Activated CD4-positive, CD25-positive, alpha-beta regulatory T cell treated with anti-CD3 and anti-CD28 coated beads, Interleukin-2, amount 50 U/mL, for 24 hours (primary cell): ENCODE results near the gene LYPD5.

Experiments
- ATAC-seq, 2 donors: fragments of 150-1000 bp; cut with Tn5 transposase; one replicate each; pipeline ENCODE4 v1.10.0; 2021; ENCODE audit warnings: mild to moderate bottlenecking in 1 of 2, moderate library complexity in 1 of 2

The LYPD5 gene

GRCh38 chr19:43804432-43804831 lies 2.2 kb upstream of the LYPD5 start:
- no peak for ATAC-seq

- no peak for ATAC-seq
Measured at GRCh38 chr19:43799502-43800142, 2.6 kb downstream of the LYPD5 start.

GRCh38 chr19:43798546-43799409 lies 3.5 kb downstream of the LYPD5 start:
- peak; percentile 81 to 86 for ATAC-seq

- no peak for ATAC-seq
Measured at GRCh38 chr19:43798026-43798545, 4.2 kb downstream of the LYPD5 start.

GRCh38 chr19:43797556-43797955 lies 4.7 kb downstream of the LYPD5 start:
- no peak for ATAC-seq

- ATAC-seq: no peak
Measured at GRCh38 chr19:43797118-43797517, 5.1 kb downstream of the LYPD5 start.

GRCh38 chr19:43790587-43790986 lies 11.7 kb downstream of the LYPD5 start:
- no peak for ATAC-seq

- no peak for ATAC-seq
Measured at GRCh38 chr19:43789029-43789428, 13.2 kb downstream of the LYPD5 start.

GRCh38 chr19:43786665-43787064 lies 15.6 kb downstream of the LYPD5 start:
- no peak for ATAC-seq

- no peak for ATAC-seq
Measured at GRCh38 chr19:43784981-43785808, 17.1 kb downstream of the LYPD5 start.

GRCh38 chr19:43784241-43784980 lies 17.8 kb downstream of the LYPD5 start:
- ATAC-seq: peak; percentile 25 to 29

- no peak for ATAC-seq
Measured at GRCh38 chr19:43783636-43784035, 18.6 kb downstream of the LYPD5 start.

- ATAC-seq: no peak
Measured at GRCh38 chr19:43782689-43783231, 19.5 kb downstream of the LYPD5 start.

GRCh38 chr19:43782311-43782660 lies 20.0 kb downstream of the LYPD5 start:
- ATAC-seq: no peak

GRCh38 chr19:43781630-43782310 lies 20.5 kb downstream of the LYPD5 start:
- ATAC-seq: peak; percentile 35 to 41

- ATAC-seq: peak; percentile 74 to 78
Measured at GRCh38 chr19:43780706-43781525, 21.3 kb downstream of the LYPD5 start, which contains the start of gene KCNN4. Gene KCNN4, minus strand, starts transcription at chr19:43780973. Its CDS starts 112 bp downstream, at chr19:43780861.

GRCh38 chr19:43779820-43780219 lies 22.4 kb downstream of the LYPD5 start:
- no peak for ATAC-seq

- ATAC-seq: no peak
Measured at GRCh38 chr19:43779147-43779819, 23.0 kb downstream of the LYPD5 start.

- no peak for ATAC-seq
Measured at GRCh38 chr19:43778651-43779050, 23.6 kb downstream of the LYPD5 start.
